OCI-M2 (cell line): Measurements from ENCODE around the gene SYT12.
"Not testable (repeated sequence)": the region's sequence is repeated elsewhere in the genome, so short reads cannot be mapped to it uniquely, and the experiment has no call there.

Experiments
- DNase-seq: peaks from one replicate; lab custom pipeline; 2025; ENCODE audit not compliant: unreplicated experiment; lab: John Stamatoyannopoulos, UW

SYT12 gene

GRCh38 chr11:67022961-67023956 is at the start of gene SYT12:
TSS of gene SYT12 (plus strand) at chr11:67023134. CDS start at chr11:67030145, 7,011 bp downstream.
- DNase-seq: no peak

GRCh38 chr11:66973956-66974580 is 48.9 kb upstream of the SYT12 start:
- no peak for DNase-seq

- DNase-seq: no peak
Measured at GRCh38 chr11:66974724-66975404, 48.1 kb upstream of the SYT12 start, which contains the start of gene C11orf86. TSS of gene C11orf86 (plus strand) at chr11:66975304. CDS start at chr11:66975363, 59 bp downstream.

- no peak for DNase-seq
Measured at GRCh38 chr11:66975405-66976027, 47.4 kb upstream of the SYT12 start.

GRCh38 chr11:66976028-66976467 is 46.9 kb upstream of the SYT12 start:
- DNase-seq: no peak

- DNase-seq: no peak
Measured at GRCh38 chr11:66976925-66977324, 46.0 kb upstream of the SYT12 start.

- DNase-seq: no peak
Measured at GRCh38 chr11:66978229-66978628, 44.7 kb upstream of the SYT12 start.

GRCh38 chr11:66978717-66979116 is 44.2 kb upstream of the SYT12 start:
- DNase-seq: no peak

GRCh38 chr11:66979336-66979980 is 43.5 kb upstream of the SYT12 start:
- DNase-seq: no peak

- peak; percentile 5 for DNase-seq
Measured at GRCh38 chr11:66981976-66982578, 40.9 kb upstream of the SYT12 start.

GRCh38 chr11:66983275-66983924 is 39.5 kb upstream of the SYT12 start:
- no peak for DNase-seq

GRCh38 chr11:66985508-66986177 is 37.3 kb upstream of the SYT12 start:
- no peak for DNase-seq

GRCh38 chr11:66986178-66986545 is 36.8 kb upstream of the SYT12 start:
- DNase-seq: no peak

GRCh38 chr11:66987158-66987620 is 35.7 kb upstream of the SYT12 start:
- DNase-seq: no peak

- no peak for DNase-seq
Measured at GRCh38 chr11:66987924-66988637, 34.9 kb upstream of the SYT12 start.

GRCh38 chr11:66988741-66989140 is 34.2 kb upstream of the SYT12 start:
- not testable (repeated sequence) for DNase-seq

GRCh38 chr11:66989360-66989759 is 33.6 kb upstream of the SYT12 start:
- DNase-seq: not testable (repeated sequence)

GRCh38 chr11:66992041-66992440 is 30.9 kb upstream of the SYT12 start:
- no peak for DNase-seq
